Measurements from ENCODE around the gene VSTM4. TPM values are rescaled to one million over a fixed set of nuclear protein-coding genes. Genes with fewer than 3 reads are reported as not detected.

VSTM4 gene
- total RNA-seq, 1 donor from 2014 or later = 19.5 TPM

DNA sequence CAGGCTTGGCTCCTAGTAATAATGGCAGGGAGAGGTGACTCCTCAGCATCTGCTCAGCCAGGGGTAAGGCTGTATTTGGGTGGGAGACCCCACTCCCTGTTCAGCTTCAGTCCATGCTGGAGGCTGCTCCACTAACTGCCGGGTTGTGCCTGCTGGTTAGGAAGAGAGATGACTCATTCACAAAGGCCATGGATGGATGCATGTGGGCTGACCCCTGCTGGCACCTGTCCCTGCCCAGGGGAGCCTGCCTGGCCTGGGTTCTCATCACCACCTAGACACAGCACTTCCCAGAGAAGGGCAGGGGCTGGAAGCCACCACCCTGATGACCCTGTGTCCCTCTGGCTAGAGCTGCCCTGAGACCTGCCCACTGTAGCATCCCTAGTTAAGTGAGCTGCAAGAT lies 59.0 kb downstream of the VSTM4 start:
- Histone ChIP-seq H3K27ac (no peak overlapping the region), H3K9me3 (no peaks in the 10 kb centered on the region), H3K4me1 (no peaks in the 10 kb centered on the region), H3K36me3 (no peaks in the 10 kb centered on the region), H3K4me3 (no peak overlapping the region), H3K27me3 (no peaks in the 10 kb centered on the region)
- ATAC-seq (no peak), DNase-seq (no peak)
- intact Hi-C loops (cut with DNase I) = no loop called here
- TF ChIP-seq, protein P1, sequence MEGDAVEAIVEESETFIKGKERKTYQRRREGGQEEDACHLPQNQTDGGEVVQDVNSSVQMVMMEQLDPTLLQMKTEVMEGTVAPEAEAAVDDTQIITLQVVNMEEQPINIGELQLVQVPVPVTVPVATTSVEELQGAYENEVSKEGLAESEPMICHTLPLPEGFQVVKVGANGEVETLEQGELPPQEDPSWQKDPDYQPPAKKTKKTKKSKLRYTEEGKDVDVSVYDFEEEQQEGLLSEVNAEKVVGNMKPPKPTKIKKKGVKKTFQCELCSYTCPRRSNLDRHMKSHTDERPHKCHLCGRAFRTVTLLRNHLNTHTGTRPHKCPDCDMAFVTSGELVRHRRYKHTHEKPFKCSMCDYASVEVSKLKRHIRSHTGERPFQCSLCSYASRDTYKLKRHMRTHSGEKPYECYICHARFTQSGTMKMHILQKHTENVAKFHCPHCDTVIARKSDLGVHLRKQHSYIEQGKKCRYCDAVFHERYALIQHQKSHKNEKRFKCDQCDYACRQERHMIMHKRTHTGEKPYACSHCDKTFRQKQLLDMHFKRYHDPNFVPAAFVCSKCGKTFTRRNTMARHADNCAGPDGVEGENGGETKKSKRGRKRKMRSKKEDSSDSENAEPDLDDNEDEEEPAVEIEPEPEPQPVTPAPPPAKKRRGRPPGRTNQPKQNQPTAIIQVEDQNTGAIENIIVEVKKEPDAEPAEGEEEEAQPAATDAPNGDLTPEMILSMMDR (IDR thresholded peaks at IDR 0.05) = no peak

DNA sequence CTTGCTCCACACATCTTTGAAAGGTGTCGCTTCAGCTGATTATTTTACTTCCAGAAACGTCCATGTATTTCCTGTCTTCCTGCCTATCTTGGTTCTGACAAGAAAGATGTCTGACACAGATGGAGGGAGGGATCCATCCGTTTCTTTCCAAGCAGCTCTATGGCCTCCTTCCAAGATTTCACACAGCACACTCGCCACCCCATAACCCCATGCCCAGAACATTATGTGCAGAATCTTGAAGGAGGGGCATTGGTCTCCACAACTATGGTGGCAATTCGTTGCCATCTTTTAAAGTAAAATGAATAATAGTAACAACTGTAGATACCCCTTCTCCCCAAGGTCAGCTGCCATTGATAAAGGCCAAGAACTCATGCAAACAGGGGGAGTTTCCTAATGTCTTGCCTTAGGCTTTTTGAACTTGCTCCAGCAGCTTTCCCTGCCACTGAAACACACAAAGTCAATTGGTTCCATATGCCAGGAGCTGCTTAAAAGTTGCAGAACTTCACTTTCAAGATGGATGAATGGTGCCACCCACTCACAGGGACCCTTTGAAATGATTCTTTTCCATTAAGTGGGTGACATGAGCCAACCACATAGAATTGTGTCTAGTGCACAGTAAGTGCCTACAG lies 60.0 kb downstream of the VSTM4 start:
- ATAC-seq (no peak), DNase-seq (no peak)
- H3K27me3 ChIP-seq = no peaks in the 10 kb centered on the region
- TF ChIP-seq, protein P1 (IDR thresholded peaks at IDR 0.05) = no peak
- H3K36me3 ChIP-seq = no peaks in the 10 kb centered on the region
- intact Hi-C loops (cut with DNase I) = no loop called here
- H3K27ac ChIP-seq = no peak overlapping the region
- no peak overlapping the region for H3K4me3 ChIP-seq
- H3K4me1 ChIP-seq = no peaks in the 10 kb centered on the region
- H3K9me3 ChIP-seq = no peaks in the 10 kb centered on the region

DNA sequence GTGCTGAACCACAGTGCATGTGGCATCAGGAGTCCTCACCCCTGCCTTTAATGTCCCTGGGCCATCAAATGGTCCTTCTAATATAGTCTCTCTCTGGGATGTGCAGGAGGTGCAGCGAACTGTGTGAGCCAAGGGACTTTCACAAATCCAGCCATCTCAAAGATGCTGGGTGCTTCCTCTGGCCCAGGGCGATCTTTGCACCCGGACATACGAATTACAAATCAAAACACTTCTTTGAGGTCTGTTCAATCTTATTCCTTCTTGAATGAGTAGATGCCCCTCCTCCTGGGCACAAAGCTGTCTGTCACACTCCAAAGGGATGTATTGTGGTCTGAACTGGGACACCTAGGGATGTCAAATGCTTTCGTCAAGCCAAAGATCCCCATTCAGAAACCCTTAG lies 60.6 kb downstream of the VSTM4 start:
- H3K36me3 ChIP-seq = no peaks in the 10 kb centered on the region
- ATAC-seq = no peak
- intact Hi-C loops (cut with DNase I) = no loop called here
- no peak for DNase-seq
- no peak overlapping the region for H3K27ac ChIP-seq
- TF ChIP-seq, protein P1 (IDR thresholded peaks at IDR 0.05) = no peak
- H3K4me1 ChIP-seq = peaks cover 3% of the 10 kb centered on the region
- H3K27me3 ChIP-seq = no peaks in the 10 kb centered on the region
- H3K9me3 ChIP-seq = no peaks in the 10 kb centered on the region
- H3K4me3 ChIP-seq = no peak overlapping the region

DNA sequence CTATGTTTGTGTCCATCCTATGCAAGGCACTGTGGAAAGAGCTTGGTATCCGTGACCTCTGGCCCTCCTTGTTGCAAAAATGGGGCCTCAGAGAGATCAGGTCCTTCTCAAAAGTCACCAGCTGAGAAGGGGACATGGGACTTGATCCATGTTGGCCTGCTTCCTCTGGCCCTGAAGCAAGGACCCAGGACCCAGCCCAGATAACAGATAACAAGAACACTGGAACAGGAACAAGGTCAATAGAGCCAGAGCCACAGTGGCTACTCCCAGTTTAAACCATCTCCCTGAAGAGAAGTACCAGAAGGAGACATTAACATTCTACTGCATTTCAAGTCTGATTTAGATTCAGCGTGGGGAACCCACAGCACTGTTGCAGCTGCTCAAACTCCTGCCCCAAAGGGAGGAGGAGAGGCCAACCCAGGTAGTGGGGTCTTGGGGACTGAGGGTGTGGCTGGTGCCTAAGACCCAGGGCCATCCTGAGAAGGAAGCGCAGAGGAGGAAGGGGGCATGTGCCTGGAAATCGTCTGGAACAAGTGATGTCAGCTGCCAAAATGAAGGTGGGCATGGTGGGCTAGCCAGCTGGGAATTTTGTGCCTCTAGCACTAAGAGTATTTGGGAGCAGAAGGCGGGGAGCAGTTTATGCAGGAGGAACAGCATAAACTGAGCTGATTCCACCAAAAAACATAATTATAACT lies 61.2 kb downstream of the VSTM4 start:
- Histone ChIP-seq H3K4me1 (peaks cover 3% of the 10 kb centered on the region), H3K27me3 (no peaks in the 10 kb centered on the region), H3K4me3 (no peak overlapping the region), H3K27ac (no peak overlapping the region), H3K36me3 (no peaks in the 10 kb centered on the region), H3K9me3 (no peaks in the 10 kb centered on the region)
- ATAC-seq = no peak
- no peak for DNase-seq
- TF ChIP-seq, protein P1 (IDR thresholded peaks at IDR 0.05) = no peak
- intact Hi-C loops (cut with DNase I) = no loop called here

DNA sequence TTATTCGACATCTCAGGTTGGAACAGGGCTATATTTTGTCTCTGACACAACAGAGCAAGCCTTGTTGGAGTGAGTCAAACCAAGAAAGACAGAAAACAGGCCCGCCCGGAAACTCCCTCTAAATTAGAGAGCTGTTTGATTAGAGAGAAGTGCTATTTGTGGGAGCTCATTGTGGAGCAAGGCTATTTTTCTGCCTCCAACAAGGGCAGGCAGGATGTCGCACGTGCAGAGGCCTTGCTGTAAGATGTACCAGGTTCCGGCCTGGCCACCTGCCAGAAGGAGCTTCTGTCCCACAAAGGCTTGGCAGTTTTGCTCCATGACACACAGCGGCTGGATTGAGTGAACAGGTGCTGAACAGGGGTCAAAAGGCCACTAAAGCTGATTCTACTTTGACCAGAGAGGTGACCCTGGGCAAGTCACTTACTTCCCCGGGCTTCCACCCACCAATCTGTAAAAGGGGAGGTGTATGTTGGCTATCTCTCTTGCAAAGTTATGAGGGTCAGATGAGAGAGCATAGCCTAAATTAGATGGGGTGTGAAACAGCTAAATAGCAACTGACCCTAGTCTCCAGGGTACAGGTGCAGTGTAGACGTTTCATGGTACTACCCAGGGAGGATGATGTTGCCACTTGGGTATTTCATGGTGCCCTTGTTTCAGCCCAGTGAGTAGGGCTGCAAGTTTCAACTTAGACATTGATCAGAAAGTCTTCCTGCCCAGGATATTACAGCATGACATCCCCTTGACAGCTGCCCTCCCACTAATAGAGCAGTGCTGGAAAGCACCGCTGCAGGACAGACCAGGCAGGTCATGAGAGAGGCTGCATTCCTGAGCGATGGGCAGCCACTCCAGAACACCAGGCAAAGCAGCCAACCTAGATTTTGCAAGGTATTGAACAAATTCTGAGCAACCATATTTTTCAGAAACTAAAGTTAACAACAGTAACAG lies 62.0 kb downstream of the VSTM4 start:
- no peaks in the 10 kb centered on the region for H3K9me3 ChIP-seq
- intact Hi-C loops (cut with DNase I) = no loop called here
- H3K4me3 ChIP-seq = no peak overlapping the region
- H3K36me3 ChIP-seq = no peaks in the 10 kb centered on the region
- TF ChIP-seq, protein P1 (IDR thresholded peaks at IDR 0.05) = no peak
- H3K27ac ChIP-seq = no peak overlapping the region
- ATAC-seq = no peak
- H3K27me3 ChIP-seq = no peaks in the 10 kb centered on the region
- DNase-seq = no peak
- peaks cover 3% of the 10 kb centered on the region for H3K4me1 ChIP-seq
